Skeletal muscle cell (primary cell): Measurements from ENCODE around the gene DMD.
"Not testable (repeated sequence)": the region's sequence is repeated elsewhere in the genome, so short reads cannot be mapped to it uniquely, and the experiment has no call there.

ENCODE experiments used
- DNase-seq: peaks from one replicate; pipeline ENCODE4 v3.0.0-alpha.2; 2010; ENCODE audit warnings: low read depth
- H3K4me3 ChIP-seq: 2 replicates; pipeline ENCODE4 v1.5.1; 2011; ENCODE audit warnings: low read depth, mild to moderate bottlenecking, control low read depth, low read length, moderate library complexity

Gene DMD

GRCh38 chrX:32443841-32444240 lies 767.5 kb downstream of the DMD start:
- DNase-seq, result no peak
- H3K4me3 ChIP-seq, result no peak overlapping the region

- no peak overlapping the region for H3K4me3 ChIP-seq
- DNase-seq, result no peak
Observed at GRCh38 chrX:32421266-32421665, 790.1 kb downstream of the DMD start.

- no peak overlapping the region for H3K4me3 ChIP-seq
- DNase-seq, result no peak
Observed at GRCh38 chrX:32408389-32408788, 803.0 kb downstream of the DMD start.

- DNase-seq, result no peak
- H3K4me3 ChIP-seq, result no peak overlapping the region
Observed at GRCh38 chrX:32397562-32398216, 813.7 kb downstream of the DMD start.

DNA sequence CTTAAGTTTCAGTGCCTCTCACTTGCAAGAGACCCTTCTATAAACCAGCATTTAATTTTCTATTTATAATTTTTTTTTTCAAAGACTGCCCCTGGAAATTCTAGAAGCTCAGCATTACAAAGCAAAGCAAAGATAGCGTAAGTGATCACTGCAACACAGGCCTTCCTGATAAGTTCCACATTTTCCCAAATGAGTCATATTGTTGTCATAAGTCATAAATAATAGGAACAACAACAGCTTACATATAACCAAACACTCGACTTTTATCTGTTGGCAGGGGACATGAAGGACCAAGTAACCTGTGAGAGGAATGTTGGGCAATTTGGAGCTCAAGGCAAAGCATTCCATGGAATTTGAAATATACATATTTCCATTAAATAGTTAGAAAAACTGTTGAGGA lies 815.5 kb downstream of the DMD start:
- no peak overlapping the region for H3K4me3 ChIP-seq
- DNase-seq, result no peak

GRCh38 chrX:32392655-32393054 lies 818.7 kb downstream of the DMD start:
- H3K4me3 ChIP-seq, result no peak overlapping the region
- DNase-seq, result no peak

- no peak overlapping the region for H3K4me3 ChIP-seq
- DNase-seq, result no peak
Observed at GRCh38 chrX:32370456-32371205, 840.7 kb downstream of the DMD start.

- no peak for DNase-seq
- H3K4me3 ChIP-seq, result no peak overlapping the region
Observed at GRCh38 chrX:32293962-32294700, 917.2 kb downstream of the DMD start.

GRCh38 chrX:32289356-32289755 lies 922.0 kb downstream of the DMD start:
- no peak overlapping the region for H3K4me3 ChIP-seq
- no peak for DNase-seq

DNA sequence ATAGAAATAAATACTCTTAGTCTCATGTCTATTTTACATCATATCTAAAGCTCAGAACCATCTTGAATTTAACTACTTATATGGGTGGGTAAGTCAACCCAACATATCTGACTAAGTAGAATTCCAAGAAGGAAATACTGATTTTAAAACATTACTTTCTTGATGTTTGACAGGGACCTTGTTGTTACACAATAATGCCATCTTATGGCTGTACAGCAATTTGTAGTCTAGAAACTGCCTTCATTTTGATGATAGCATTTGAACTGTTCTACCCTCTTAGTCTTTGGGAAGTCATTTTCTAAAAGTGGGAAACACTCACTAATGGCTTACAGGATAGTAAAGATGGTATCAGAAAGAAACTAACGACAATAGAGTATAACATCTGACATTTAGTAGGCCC lies 929.5 kb downstream of the DMD start:
- no peak for DNase-seq
- no peak overlapping the region for H3K4me3 ChIP-seq

DNA sequence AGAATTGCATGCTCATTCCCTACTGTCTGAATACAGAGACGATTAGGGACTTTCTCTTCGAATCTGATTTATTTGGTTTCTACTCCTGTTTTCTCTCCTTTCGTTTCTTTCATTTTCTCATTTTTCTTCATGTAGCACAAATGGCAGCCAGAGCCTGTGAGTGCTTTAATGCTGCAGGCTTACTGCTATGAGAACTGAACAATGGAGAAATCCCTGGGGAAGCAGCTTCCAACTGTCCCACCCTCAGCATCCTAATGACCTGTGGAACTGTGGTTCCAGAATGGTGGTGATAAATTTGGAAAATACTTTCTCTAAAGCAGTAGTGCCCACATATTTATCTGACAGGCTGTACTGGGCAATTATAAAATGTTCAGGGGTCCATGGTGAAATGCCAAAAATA lies 930.4 kb downstream of the DMD start:
- DNase-seq, result no peak
- no peak overlapping the region for H3K4me3 ChIP-seq

GRCh38 chrX:32280489-32280888 lies 930.9 kb downstream of the DMD start:
- no peak overlapping the region for H3K4me3 ChIP-seq
- DNase-seq, result no peak

DNA sequence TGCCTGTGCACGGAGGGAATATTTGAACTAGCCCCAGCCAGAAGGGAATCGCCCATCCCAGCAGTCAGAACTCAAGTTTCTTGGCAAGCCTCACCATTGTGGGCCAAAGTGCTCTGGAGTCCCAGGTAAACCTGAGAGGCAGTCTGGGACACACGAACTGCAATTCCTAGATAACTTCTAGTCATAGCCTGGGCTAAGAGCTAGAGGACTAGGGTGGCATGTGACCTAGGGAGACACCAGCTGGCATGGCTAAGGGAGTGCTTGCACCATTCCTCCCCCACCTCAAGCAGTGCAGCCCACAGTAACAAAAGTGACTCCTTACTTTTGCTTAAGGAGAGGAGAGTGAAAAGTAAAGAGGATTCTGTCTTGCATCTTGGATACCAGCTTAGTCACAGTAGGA lies 935.2 kb downstream of the DMD start:
- DNase-seq, result no peak
- no peak overlapping the region for H3K4me3 ChIP-seq

DNA sequence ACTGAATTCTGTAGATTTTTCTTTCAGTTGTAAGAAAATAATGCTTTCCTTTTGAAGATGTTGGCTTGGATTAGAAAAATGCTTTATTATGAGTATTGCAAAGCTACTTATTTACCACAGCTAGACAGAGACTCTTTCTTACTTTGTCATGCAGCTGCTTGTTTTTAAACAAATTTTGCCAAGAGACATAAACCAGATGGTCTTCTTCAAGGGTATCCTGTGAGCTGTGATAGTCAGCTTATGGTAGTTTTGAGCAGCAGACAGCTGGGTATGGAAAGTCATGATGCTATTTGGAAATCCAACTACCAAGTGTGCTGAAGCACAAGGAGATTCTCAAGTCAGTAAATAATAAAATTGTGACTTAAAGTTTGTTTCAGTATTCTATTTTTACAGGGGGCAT lies 941.5 kb downstream of the DMD start:
- DNase-seq, result no peak
- no peak overlapping the region for H3K4me3 ChIP-seq

DNA sequence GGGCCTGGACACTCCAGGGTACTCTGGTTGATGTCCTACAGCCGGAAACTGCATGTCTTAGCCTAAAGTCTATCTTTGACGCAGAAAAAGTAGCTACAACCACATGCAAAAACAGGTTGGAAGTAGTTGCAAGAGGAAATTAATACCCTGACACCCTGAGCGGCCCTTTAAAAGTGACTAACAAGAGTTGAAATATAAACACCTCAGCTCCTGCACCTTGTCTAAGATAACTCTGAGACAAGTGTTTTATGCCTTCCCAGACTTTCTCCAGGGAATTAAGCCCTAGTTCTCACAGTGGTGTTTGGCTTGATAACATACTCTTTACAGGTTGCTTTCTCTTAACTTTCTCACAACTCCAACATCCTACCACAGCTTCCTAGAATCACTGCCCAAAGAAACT lies 943.1 kb downstream of the DMD start:
- no peak overlapping the region for H3K4me3 ChIP-seq
- DNase-seq, result no peak

DNA sequence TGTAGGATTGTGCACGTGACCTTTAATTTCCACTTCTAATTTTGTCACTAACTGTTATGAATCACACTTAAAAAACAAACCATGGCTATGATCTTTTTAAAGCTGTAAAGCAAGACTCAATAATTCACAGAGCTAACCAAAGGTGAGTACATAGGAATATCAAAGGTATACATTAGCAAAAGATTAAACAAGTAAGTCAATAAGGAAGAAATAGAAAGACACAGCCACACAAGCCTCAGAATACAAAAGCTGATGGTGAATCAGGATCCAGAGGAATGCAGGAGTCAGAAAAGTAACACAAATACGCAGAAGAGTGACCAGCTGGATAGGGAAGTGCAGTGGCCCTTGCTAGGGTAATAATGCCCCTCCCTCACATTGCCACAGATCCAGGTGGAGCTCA lies 943.6 kb downstream of the DMD start:
- DNase-seq, result no peak
- H3K4me3 ChIP-seq, result no peak overlapping the region

GRCh38 chrX:32246675-32247074 lies 964.7 kb downstream of the DMD start:
- not testable (repeated sequence) for DNase-seq

GRCh38 chrX:32195611-32196010 lies 1015.7 kb downstream of the DMD start:
- H3K4me3 ChIP-seq, result no peak overlapping the region

More at GRCh38 chrX:32246675-32247074, 964.7 kb downstream of the DMD start:
- not testable (repeated sequence) for H3K4me3 ChIP-seq

GRCh38 chrX:32191316-32191715 lies 1020.0 kb downstream of the DMD start:
- DNase-seq, result no peak
- no peak overlapping the region for H3K4me3 ChIP-seq

More at GRCh38 chrX:32195611-32196010, 1015.7 kb downstream of the DMD start:
- no peak for DNase-seq

- H3K4me3 ChIP-seq, result no peak overlapping the region
- no peak for DNase-seq
Observed at GRCh38 chrX:32185160-32185559, 1026.2 kb downstream of the DMD start.

DNA sequence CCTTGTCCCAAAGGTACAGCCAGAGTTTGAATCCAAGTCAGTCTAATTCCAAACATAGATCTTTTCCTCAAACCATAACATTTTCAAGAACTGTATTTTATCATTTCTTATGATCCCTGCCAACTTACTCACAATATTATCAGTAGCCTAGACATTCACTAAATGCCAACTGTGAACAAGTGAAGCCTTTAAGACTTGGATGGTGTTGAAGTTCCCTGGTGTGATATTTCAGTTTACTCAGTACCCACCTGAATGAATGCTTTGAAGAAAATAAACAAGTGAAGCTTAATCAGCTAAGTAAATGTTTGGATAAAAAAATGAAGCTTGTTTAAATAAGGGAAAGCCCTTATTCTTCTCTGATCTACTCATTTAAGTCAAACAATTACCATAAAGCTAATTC lies 1028.3 kb downstream of the DMD start:
- no peak for DNase-seq

More for the DNA sequence above, 1028.3 kb downstream of the DMD start:
- H3K4me3 ChIP-seq, result no peak overlapping the region
